GM21737 (cell line): ENCODE measurements around the gene ORAI2.

ENCODE experiments used
- ATAC-seq: cut with Tn5 transposase; IDR thresholded peaks from one replicate; pipeline ENCODE4 v1.9.1; 2021; ENCODE audit warnings: mild to moderate bottlenecking, moderate library complexity; ENCODE audit not compliant: unreplicated experiment

The ORAI2 gene

DNA sequence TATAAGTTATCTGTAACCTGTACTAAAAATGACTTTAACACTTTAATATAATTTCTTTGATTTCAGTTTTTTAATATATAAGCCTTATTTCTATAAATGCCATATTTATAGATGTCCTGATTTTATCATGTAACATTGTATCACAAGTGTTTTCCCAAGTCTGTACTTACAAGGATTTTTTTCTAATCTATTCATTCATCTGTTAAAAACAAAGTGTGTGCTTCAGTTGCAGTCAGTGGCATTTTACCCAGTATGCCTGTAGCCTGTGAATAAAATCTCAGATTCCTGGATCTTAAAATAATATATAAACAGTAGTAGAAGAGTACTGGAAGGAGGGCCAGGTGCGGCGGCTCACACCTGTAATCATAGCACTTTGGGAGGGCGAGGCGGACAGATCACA lies 19.8 kb upstream of the ORAI2 start:
- ATAC-seq = no peak

DNA sequence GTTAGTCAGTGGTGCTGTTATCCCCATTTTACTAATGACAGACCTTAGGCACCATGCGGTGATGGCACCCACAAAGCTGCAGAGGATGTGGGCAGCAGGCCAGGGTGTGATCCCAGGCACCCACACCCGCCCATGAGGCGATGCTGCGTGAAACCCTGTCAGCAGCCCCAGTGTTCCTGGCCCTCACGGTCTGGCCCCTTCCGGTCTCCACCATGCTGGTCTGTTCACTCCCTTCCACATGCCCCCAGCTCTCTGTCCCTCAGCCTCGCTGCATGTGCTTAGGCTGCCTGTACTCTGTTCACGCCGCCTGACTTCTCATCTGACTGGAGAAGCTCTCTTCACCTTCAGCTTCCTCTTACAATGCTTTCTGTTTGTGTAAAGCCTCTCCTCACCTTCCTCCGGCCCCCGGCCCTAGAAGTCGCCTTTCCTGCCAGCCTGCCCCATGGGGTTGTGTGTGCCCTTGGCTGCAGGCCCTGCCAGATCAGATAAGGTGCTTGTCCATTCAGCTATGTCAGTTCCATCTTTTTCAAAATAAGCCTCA lies 17.6 kb upstream of the ORAI2 start:
- peak; percentile 45 for ATAC-seq

DNA sequence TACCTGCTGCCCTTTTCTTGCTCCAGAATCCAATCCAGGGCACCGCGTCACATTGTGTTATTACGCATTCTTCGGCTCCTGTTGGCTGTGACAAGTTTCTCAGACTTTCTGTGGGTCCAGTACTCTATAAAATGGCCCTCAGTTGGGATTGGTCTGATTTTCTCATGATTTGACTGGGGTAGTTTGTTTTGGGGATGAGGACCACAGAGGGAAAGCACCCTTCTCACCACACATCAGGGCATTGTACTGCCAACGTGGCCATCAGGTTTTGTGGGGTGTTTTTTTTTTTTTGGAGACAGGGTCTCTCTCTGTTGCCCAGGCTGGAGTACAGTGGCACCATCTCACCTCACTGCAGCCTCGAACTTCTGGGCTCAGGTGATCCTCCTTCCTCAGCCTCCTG lies 17.0 kb upstream of the ORAI2 start:
- ATAC-seq = no peak

DNA sequence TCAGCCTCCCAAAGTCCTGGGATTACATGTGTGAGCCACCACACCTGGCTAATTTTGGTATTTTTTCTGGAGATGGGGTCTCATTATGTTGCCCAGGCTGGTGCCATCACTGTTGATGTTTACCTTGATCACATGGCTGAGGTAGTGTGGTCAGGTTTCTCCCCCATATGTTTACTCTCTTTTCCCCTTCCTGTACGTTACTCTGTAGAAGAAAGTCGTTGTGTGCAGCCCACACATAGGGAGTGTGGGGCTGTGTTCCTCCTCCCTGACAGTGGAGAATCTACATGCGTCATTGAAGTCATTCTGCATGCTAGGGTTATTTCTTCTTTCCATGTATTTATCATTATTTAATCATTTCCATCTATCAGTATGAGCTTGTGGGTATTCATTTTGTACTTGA lies 16.3 kb upstream of the ORAI2 start:
- no peak for ATAC-seq

GRCh38 chr7:102418592-102418991 lies 14.8 kb upstream of the ORAI2 start:
- ATAC-seq = no peak

DNA sequence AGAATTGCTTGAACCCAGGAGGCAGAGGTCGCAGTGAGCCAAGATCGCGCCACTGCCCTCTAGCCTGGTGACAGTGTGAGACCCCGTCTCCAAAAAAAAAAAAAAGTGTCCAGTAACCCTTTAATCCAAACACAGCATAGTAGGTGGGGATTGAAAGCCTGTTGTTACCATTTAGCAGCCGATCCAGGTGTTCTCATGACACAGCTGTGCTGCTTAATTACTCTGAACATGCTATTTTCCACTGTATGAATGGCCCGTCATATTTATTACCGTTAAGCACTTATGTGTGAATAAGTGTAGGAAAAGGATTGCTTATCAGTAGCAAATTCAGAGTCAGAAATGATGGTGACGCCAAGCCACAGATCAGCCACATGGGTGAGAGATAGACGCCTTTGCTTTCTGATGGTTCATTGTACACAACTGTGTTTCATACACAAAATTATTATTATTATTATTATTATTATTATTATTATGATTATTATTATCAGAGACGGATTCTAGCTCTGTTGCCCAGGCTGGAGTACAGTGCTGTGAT lies 11.6 kb upstream of the ORAI2 start:
- ATAC-seq = no peak

DNA sequence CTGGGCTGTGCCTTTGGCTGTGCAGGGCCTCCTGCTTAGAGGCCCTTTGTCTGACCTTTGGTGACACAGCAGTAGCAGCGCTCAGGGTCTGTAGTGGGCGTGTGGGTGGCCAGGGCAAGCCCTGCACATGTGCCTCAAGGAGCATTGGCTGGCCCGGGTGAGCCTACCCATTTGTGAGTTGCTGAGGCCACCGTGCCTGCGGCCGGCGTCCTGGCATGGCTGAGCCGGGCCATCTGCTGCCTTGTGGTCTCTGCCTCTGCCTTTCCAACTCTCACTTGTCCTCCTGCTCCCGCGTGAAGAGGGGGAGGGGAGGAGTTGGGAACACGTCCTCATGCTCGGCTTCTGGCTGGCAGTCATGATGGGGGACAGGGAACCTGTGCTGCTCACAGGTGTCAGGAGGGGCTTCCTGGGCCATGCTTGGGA lies 9.2 kb upstream of the ORAI2 start:
- ATAC-seq = no peak

DNA sequence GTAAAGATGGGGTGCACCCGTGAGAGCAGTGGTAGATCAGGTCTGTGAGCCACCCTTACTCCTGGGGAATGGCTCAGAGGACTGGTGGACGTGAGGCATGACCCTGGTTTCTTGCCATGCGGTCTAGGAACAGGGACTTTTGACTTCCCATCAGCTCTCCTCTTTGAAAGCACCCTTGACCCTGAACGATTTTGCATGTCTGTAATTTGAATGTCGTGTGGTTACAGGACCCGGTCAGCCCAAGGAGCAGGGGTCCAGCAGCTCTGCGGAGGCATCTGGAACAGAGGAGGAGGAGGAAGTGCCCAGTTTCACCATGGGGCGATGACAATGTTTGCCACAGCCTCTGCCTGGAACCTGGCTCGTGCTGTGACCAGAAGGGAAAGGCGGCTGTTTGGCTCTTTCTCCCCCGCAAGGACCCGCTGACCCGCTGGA lies 8.6 kb upstream of the ORAI2 start:
- no peak for ATAC-seq

DNA sequence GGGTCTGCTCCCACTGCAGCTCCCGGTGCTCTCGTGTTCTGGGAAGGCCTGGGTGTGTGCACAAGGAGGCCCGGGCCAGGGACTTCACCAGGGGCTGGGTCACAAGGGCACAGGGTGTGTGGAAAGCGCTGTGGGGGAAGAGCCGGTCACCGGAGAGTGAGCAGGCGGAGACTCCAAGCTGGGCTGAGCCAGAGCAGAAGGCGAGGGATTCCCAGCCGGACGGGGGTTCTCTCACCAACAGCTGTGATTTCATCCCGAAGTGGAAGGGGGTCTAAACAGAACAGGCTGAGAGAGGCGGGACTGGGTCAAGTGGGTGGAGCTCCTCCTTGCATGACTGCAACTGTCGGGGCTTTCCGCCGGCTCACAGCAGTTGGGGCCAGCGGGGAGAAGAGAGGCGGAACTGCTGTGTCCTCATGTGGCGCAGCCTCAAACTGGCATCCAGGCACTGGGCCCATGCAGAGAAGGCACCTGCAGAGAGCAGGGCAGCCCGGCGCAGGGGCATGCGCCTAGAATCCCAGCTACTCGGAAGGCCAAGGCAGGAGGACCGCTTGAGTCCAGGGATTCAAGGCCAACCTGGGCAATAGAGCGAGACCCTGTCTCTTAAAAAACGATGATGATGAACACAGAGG lies 7.6 kb upstream of the ORAI2 start:
- peak; percentile 56 for ATAC-seq

GRCh38 chr7:102426268-102427018 lies 6.9 kb upstream of the ORAI2 start:
- ATAC-seq = peak; percentile 42

DNA sequence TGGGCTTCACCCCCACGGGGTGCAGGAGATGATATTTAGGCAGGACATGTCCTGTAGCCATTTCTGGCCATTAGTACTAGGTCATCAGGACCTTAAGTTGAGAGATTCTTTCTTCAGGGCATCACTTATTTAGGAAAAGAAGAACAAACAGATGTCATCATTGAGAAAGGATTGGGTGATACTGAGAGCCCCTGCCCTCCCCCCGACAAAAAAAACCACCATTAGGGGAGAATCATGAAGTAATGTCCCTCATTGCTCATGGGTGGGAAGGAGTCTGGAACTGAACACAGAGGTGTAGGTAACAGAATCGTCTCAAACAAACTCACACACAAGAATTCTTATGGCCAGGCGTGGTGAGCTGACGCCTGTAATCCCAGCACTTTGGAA lies 6.4 kb upstream of the ORAI2 start:
- no peak for ATAC-seq

DNA sequence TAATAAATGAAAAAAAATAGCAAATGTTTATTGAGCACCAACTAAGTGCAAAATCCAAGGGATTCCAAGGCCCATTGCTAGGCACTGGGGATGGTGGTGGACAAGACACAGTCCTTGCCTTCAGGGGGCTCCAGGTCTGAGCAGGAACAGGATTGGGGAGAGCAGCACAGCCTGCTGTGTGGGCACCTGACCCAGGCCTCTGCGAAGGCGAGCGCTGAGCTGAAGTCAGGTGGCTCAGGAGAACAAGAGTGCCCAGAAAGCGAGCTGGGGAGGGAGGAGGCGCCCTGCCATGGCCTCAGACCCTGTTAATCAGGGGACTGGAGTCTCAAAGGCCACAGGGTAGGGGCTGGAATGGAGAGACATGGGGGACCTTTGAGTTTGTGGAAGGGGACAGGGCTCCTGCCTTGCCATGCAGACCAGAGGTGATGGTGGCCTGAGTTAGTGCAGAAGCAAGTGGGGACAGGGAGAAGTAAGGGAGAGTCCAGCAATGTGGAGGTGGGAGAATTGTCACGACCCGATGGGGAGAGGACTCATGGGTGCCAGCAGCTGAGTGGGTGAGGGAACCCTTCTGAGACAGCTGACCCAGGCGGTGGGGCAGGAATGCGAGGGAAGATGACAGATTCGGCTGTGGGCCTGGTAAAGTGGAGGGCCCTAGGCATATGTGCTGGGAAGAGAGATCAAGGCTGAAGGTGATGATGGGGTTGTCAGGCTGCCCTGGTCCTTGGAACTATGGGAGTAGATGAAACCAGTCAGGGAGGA lies 4.1 kb upstream of the ORAI2 start:
- ATAC-seq = no peak

- ATAC-seq = peak; percentile 33
Measured at GRCh38 chr7:102431617-102432298, 1.6 kb upstream of the ORAI2 start.

DNA sequence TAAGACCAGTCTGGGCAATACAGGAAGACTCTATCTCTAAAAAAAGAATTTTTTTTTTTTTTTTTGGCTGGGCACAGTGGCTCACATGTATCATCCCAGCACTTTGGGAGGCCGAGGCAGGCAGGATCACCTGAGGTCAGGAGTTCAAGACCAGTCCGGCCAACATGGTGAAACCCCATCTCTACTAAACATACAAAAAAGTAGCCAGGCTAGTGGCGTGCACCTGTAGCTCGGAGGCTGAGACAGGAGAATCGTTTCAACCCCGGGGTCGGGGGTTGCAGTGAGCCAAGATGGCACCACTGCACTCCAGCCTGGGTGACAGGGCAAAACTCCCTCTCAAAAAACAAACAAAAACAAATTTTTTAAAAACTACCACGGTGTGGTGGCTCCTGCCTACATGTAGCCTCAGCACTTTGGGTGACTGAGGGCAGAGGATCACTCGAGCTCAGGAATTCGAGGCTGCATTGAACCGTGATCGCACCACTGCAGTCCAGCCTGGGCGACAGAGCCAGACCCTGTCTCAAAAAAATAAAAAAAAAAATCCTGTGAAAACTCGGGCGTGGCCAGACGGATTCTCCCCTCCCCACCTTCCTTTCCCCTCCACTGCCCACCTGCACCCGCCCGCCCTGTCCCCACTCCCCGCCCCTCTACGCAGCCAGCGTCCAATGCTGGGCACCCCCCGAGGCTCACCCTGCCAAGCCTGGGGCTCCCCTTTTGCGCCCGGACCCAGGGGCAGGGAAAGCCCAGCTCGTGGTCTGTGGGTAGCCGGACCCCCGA lies 745 bp upstream of the ORAI2 start:
- ATAC-seq = peak; percentile 22

- ATAC-seq = no peak
Measured at GRCh38 chr7:102434039-102434486, 688 bp downstream of the ORAI2 start.

- no peak for ATAC-seq
Measured at GRCh38 chr7:102436118-102436517, 2.7 kb downstream of the ORAI2 start.

GRCh38 chr7:102439963-102440795 lies 6.8 kb downstream of the ORAI2 start:
- no peak for ATAC-seq

GRCh38 chr7:102444961-102445673 lies 11.7 kb downstream of the ORAI2 start:
- ATAC-seq = peak; percentile 45
